HG03354 (cell line): ENCODE data around the gene DIPK1B.
"Not testable (repeated sequence)": the region's sequence is repeated elsewhere in the genome, so short reads cannot be mapped to it uniquely, and the experiment has no call there.

ENCODE experiments used
- ATAC-seq: cut with Tn5 transposase; IDR thresholded peaks from one replicate; pipeline ENCODE4 v1.9.1; 2021; ENCODE audit warnings: mild to moderate bottlenecking; ENCODE audit not compliant: unreplicated experiment, poor library complexity, severe bottlenecking

The DIPK1B gene

GRCh38 chr9:136746155-136746490, 33.8 kb downstream of the DIPK1B start:
- ATAC-seq = no peak

- ATAC-seq = no peak
These were observed 34.2 kb downstream of the DIPK1B start for GRCh38 chr9:136746621-136747020.

DNA sequence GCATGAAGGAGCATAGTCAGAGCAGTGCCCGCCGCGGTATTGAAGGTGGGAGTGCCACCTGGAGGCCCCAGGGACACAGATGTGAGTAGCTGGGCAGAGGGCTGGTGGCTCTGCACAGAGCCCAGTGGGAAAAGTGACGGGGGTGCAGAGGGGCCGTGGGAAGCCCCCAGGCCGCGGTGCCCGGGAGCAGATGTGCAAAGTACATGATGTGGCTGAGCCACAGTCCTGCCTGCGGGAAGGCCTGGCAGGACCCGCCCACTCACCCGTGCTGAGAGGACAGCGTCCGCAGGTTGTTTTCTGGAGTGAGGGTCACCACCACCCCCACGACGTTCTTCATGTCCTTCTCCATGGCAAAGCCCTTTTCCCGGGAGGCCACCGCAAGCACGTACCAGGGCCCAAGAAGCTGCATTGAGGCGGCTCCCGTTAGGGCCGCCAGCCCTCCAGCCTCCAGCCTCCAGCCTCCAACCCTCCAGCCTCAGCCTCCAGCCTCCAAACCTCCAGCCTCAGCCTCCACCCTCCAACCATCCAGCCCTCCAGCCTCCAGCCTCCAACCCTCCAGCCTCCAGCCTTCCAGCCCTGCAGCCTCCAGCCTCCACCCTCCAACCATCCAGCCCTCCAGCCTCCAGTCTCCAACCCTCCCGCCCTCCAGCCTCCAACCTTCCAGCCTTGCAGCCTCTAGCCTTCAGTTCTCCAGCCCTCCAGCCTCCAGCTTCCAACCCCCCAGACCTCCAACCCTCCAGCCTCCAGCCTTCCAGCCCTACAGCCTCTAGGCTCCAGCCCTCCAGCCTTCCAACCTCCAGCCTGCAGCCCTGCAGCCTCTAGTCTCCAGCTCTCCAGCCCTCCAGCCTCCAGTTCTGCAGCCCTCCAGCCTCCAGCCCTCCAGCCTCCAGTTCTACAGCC, 35.0 kb downstream of the DIPK1B start:
- ATAC-seq = no peak

- no peak for ATAC-seq
These were observed 35.8 kb downstream of the DIPK1B start, which contains the start of gene LCN6 for GRCh38 chr9:136748201-136748600. TSS of gene LCN6 (minus strand) at chr9:136748525. CDS start at chr9:136748483, 42 bp downstream.

DNA sequence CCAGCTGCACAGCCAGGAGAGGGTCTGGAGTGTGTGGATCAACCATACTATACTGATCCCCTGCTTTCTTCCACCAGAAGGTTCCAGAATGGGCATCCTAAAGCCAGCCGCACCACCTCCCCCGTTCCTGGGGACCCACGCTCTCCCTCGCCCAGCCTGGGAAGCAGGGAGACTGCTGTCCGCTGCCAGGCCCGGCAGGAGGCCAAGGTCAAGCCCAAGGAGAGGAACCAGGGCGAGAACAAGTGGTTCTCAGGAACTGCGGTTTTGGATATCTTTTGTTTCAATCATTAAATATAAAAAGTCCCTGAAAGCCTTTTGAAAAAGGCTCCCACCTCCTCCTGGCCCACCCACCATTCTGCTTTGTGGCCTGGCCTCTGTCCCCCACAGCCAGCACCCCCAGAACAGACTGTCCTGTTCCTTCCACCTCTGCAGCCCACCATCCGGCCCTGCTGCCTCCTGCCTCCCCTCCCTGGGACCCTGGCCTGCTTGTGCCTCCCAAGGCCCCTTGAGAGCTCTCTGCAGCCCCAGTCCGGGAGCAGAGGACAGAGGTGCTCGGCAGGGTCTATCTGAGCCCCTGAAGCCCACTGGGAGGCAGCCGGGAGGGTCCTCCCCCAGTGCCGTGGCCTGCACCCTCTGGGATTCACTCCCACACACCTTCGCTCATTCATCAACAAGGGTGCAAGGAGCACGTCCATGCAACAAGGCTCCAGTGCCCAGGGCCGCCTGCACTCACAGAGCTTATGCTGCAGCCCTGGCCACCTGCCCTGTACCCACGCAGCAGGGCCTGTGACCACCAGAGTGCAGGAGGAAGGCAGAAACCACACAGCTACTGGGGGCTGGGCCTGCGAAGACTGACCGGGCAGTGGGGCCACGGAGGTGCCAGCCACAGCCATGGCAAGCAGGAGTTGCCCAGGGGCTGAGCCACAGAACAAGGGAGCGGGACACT, 36.6 kb downstream of the DIPK1B start:
- ATAC-seq = no peak

DNA sequence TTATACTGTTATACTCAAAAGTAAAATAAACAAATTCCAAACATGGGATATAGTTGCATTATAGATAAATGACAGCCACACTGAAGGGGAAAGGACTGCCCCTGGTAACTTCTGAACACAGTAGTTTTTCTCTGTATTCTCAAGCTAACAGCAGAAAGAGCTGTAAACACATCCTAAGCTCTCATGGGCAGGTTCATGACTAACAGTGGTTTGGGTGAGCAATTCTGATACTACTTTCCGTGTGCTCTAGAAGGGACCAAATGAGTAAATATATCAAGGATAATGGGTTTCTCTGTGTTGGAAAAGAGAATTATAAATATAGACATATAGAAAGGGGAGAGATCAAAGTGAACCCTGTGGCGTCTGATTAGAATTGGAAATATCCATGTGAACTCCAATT, 38.2 kb downstream of the DIPK1B start:
- ATAC-seq = no peak

- ATAC-seq = no peak
These were observed 38.9 kb downstream of the DIPK1B start for GRCh38 chr9:136751244-136751643.

DNA sequence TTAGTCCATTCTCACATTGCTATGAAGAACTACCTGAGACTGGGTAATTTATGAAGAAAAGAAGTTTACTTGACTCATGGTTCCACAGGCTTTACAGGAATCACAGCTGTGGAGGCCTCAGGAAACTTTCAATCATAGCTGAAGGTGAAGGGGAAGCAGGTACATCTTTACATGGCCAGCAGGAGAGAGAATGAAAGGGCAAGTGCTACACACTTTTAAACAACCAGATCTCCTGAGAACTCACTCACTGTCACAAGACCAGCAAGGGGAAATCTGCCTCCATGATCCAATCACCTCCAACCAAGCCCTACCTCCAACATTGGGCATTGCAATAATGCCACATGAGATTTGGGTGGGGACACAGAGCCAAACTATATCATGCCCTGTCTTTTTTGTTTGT, 39.4 kb downstream of the DIPK1B start:
- no peak for ATAC-seq

DNA sequence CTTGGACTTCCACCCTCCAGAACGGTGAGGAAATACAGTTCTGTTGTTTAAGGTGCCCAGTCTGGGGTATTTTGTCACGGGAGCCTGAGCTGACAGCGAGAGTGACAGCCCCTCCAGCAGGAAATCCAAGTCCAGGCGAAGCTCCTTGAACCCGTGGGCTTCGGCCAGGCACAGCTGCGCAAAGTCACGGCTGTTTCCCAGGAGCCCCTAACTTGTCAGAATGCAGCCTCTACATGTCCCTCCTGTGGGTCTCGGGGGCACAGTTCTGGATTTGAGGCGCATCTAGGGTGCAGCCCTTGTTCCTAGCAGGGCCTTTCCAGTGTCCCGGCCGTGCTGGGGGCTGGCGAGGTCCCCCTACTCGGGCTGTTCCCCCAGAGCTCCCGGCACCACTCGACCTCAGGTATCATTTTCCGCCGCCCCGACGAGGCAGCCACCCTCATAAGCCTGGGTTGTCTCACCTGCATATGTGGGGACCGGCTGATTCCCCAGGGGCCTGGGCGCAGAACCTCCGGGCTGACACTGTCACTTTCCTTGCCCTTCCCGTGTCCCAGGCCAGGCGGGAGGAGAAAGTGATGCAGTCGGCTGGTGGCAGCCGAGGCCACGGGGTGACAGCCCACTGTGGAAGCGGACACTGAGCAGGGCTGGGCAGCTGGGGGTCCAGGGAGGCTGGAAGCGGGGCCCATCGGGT, 41.1 kb downstream of the DIPK1B start:
- ATAC-seq = no peak

DNA sequence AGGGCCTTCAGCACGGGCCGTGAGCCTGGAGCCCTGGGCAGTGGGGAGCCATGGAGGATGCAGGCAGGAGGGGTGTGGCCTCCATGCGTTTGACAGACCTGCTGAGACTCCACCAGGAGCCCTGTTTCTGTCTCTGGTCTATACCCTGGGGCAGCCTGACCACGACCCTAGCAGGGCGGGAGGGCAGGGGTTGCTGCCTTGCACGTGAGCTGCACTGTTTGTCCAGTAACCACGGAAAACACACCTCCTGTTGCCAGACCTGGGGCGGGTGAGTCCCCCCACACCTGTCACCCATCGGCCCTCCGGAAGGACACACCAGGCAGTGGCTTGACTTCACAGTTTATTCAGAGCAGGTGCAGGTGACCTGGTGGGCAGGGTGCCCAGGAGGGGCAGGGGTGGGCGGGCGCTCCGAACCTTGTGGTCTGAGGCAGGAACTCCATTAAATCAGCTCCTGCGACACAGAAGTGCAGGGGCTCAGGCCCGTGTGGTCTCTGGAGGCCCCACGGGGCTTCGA, 41.7 kb downstream of the DIPK1B start:
- ATAC-seq = no peak

DNA sequence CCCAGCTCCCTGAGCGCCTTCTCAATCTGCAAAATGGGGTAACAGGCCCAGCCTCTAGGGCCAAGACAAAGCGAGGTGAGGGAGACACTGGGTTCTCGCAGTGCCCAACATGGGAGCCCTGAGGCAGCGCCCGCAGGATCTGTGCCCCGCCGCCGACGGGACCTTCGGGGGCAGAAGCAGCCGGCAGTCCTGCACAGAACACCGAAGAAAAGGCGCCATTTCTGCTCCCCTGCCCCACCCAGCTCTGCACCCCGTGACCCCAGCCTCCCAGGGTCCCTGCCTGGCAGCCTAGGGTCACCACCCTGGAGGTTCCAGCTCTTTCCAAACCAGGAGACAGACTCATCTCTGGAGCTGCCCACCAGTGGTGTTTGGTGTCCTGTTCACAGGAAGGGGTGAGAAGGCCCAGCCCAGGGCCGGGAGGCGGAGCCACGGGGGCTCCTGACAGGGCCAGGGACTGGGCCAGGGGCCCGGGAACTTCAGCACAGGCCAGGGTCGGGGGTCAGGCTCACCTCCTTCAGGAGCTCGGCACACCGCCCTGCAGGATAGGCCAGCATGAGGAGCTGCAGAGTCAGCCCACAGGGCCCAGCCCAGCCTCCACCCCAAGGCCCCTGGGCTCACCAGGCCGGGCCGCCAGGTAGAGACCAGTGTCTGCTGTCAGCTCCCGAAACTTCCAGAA, 42.4 kb downstream of the DIPK1B start:
- ATAC-seq = no peak

- not testable (repeated sequence) for ATAC-seq
These were observed 43.1 kb downstream of the DIPK1B start for GRCh38 chr9:136755302-136756133.

GRCh38 chr9:136756134-136756438, 43.7 kb downstream of the DIPK1B start:
- no peak for ATAC-seq

DNA sequence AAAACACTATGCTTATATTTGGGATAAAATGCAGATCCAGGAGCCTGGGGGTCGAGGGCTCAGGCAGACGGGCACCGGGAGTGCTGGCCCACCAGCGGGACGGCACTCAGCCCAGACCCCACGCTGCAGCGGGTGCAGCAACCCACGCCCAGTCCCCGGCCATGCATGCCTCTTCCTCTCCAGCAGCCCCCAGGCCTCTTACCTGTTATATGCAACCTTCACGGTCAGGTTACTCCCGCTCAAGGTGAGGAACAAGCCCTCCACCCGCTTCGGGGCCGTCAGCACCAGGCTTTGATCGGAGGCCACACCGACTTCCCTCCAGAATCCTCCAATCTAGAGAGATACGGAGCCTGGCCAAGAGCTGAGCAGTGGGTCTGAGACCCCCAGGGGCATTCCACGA, 44.5 kb downstream of the DIPK1B start:
- ATAC-seq = no peak

DNA sequence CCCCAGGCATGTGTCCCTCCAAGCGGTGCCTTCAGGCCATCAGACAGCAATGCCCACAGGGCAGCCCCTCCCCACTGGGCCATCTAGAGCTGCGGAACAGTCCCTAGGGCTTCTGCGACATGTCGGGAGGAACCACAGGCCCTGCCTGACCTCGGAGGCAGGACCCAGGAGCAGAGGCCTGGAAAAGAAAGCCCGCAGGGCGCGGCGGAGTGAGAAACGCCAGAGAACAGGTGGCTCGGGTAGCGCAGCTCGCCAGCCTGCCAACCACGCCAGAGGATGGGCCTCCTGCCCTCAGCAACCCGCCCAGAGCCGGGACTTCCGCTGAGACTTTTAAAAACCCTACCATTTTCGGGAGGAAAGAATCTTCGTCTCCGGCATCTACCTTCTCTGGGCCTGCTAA, 45.0 kb downstream of the DIPK1B start:
- ATAC-seq = no peak

DNA sequence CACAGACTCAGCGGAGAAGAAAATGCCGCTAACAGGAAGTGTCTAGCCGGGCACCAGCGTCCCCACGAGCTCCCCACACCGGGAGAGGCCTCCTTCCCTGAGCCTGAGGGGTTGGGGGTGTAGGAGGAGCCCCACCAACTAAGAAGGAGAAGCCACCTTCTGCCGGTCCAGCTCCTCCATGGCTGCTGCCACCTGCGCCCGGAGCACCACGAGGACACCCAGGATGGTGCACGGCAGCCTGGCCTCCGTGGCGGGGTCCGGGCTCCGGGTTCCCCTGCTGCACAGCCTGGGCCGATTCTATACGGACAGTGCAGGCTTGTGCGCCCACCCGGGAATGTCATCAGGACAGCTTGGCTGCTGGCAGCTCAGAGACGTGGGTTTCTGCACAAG, 45.4 kb downstream of the DIPK1B start:
- no peak for ATAC-seq

GRCh38 chr9:136759001-136759400, 46.6 kb downstream of the DIPK1B start:
- ATAC-seq = no peak

DNA sequence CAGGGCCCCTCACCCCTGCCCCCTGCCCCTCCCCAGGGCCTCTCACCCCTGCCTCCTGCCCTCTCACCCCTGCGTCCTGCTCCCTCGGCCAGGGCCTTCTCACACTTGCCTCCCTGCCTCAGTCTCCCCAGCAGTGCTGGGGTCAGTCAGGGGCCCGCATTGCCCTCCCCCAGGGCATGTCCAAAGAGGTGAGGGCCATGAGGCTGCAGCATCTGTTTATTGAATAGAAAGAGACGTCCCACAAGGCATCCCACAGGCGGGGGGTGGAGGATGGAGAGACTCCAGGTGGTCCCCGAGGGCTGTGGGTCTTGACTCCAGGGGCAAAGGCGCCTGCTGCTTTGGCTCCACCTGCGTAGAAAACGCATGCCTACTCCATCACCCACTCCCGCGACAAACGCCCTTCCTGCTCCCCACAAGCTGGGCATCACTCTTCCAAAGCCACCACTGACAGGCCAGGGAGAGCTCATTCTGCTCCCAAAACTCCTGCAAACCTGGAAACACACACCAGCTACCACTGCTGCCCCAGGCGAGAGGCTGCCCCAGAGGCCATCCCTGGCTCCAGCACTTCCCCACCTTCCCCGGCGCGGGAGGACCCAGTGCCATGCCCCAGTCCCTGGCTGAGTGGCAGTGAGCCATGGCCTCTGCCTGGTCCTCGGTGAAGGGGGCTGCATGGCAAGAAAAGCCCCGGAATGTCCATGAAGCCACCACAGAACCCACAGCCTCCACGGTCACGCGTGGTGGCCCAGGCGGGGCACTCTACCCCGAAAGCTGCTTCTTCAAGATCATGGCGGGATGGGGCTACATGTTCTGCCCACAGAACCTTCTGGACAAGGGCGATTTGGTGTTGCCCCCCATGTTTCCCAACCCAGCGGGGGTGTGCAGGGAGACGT, 47.3 kb downstream of the DIPK1B start:
- no peak for ATAC-seq
